G401 (cell line): ENCODE data around the gene CALCR. TPM values are rescaled to one million over a fixed set of nuclear protein-coding genes. Genes with fewer than 3 reads are reported as not detected.

ENCODE experiments used
- DNase-seq: peaks from one replicate; pipeline ENCODE4 v3.0.0-alpha.2; 2015; ENCODE audit warnings: low spot score
- in situ Hi-C: cut with HindIII; loops from 2 replicates; pipeline ENCODE4 v1.10.0; 2016; ENCODE audit warnings: low sequenced_read_pairs, mixed read lengths
- total RNA-seq: library from RNA; depleted of rRNA; stranded (reverse); fragments of >200 nt; shearing (Covaris generic); gene quantifications from 2 replicates; pipeline ENCODE4 v1.2.3, GENCODE V29; 2014

Gene CALCR
- total RNA-seq, 1 experiment from 2014 or later: not detected

GRCh38 chr7:93382362-93382761 lies 192.2 kb downstream of the CALCR start:
- in situ Hi-C loops: no loop called here
- no peak for DNase-seq

- no peak for DNase-seq
- in situ Hi-C loops: no loop called here
Measured at GRCh38 chr7:93378131-93378760, 196.3 kb downstream of the CALCR start.

- DNase-seq: no peak
- in situ Hi-C loops: no loop called here
Measured at GRCh38 chr7:93375603-93376002, 198.9 kb downstream of the CALCR start.
